Caco-2 (cell line): ENCODE results near the gene CTDSPL2. TPM values are rescaled to one million over a fixed set of nuclear protein-coding genes. Genes with fewer than 3 reads are reported as not detected.

Experiments used
- BruUV-seq: library from RNA; stranded (reverse); fragments of 400-500 nt; replicated peaks from 2 replicates; lab custom pipeline; 2021; lab: Mats Ljungman, UMichigan
- CTCF ChIA-PET: fragments of 300-600 bp; sonication (Branson Sonifier 250); formaldehyde crosslinking; loops from one replicate; lab custom pipeline; 2022; ENCODE audit warnings: antibody characterized with exemption; lab: Charles Lee
- POLR2A ChIA-PET: fragments of 300-600 bp; sonication (Branson Sonifier 250); formaldehyde crosslinking; loops from one replicate; lab custom pipeline; 2022; ENCODE audit warnings: antibody characterized with exemption; lab: Charles Lee
- DNase-seq, 2 experiments: peaks; one replicate each; pipeline versions ENCODE4 v3.0.0 to v3.0.0-alpha.2; 2020 to 2022
- H3K27me3 ChIP-seq: replicated peaks from 2 replicates; pipeline ENCODE4 v1.6.0; 2011; ENCODE audit warnings: low read length; ENCODE audit not compliant: control insufficient read depth, insufficient read depth
- H3K36me3 ChIP-seq: 2 replicates; pipeline ENCODE4 v1.5.1; 2011; ENCODE audit warnings: low read length; ENCODE audit not compliant: control insufficient read depth, insufficient read depth
- H3K4me1 ChIP-seq: fragments of 250-450 bp; sonication (Bioruptor Pico); 2 replicates; pipeline ENCODE4 v1.5.1; 2020; ENCODE audit warnings: mild to moderate bottlenecking
- H3K4me3 ChIP-seq: 2 replicates; pipeline ENCODE4 v1.5.1; 2011; ENCODE audit warnings: low read depth, mild to moderate bottlenecking, control low read depth, low read length
- H3K9me3 ChIP-seq: fragments of 250-450 bp; sonication (Bioruptor Pico); 2 replicates; pipeline ENCODE4 v1.5.1; 2020; ENCODE audit warnings: mild to moderate bottlenecking, moderate library complexity
- H3K27ac Mint-ChIP-seq: one replicate; pipeline ENCODE4 v1.8.0; 2022; ENCODE audit warnings: mixed read lengths; ENCODE audit not compliant: unreplicated experiment
- H3K27me3 Mint-ChIP-seq: one replicate; pipeline ENCODE4 v1.8.0; 2022; ENCODE audit warnings: mixed read lengths; ENCODE audit not compliant: insufficient read depth, unreplicated experiment
- H3K36me3 Mint-ChIP-seq: one replicate; pipeline ENCODE4 v1.8.0; 2022; ENCODE audit warnings: mild to moderate bottlenecking, mixed read lengths; ENCODE audit not compliant: insufficient read depth, unreplicated experiment
- H3K4me1 Mint-ChIP-seq: one replicate; pipeline ENCODE4 v1.8.0; 2022; ENCODE audit warnings: low read depth, mixed read lengths; ENCODE audit not compliant: unreplicated experiment
- H3K4me3 Mint-ChIP-seq: one replicate; pipeline ENCODE4 v1.8.0; 2022; ENCODE audit warnings: mild to moderate bottlenecking, moderate library complexity, mixed read lengths; ENCODE audit not compliant: unreplicated experiment
- H3K9me3 Mint-ChIP-seq: one replicate; pipeline ENCODE4 v1.8.0; 2022; ENCODE audit warnings: mixed read lengths; ENCODE audit not compliant: unreplicated experiment
- CTCF ChIP-seq, 2 experiments: fragments of 200-600 bp in 1 of 2; IDR thresholded peaks; 1 replicate in 1 of 2; 2 replicates in 1 of 2; pipeline versions ENCODE4 v1.5.1 to v1.8.0; 2011 to 2022; ENCODE audit warnings: antibody characterized with exemption in 1 of 2, control low read depth in 1 of 2, inconsistent platforms in 1 of 2, low read depth in 1 of 2, low read length in 1 of 2, mild to moderate bottlenecking in 1 of 2, moderate library complexity in 1 of 2; ENCODE audit not compliant: insufficient read depth in 1 of 2, severe bottlenecking in 1 of 2, unreplicated experiment in 1 of 2
- intact Hi-C: fragments of 100-400 bp; cut with micrococcal nuclease; formaldehyde crosslinking; loops from one replicate; pipeline ENCODE4 v1.10.0; 2022; ENCODE audit not compliant: unreplicated experiment
- total RNA-seq: library from RNA; stranded (reverse); gene quantifications from 2 replicates; pipeline ENCODE4 v1.2.3, GENCODE V29; 2022

The CTDSPL2 gene
- total RNA-seq, 1 experiment from 2014 or later, result 60.8 TPM

GRCh38 chr15:44535092-44535491 is 107.7 kb downstream of the CTDSPL2 start:
- ChIA-PET POLR2A (no interaction called here), CTCF (no interaction called here)
- TF ChIP-seq CTCF (IDR thresholded peaks at IDR 0.05; ENCODE audit: insufficient read depth in 1 of 2, low read depth in 1 of 2, low read length in 1 of 2, severe bottlenecking in 1 of 2, unreplicated experiment in 1 of 2), result no peak
- BruUV-seq, result no TSS peak
- H3K27me3 ChIP-seq, result no peaks in the 10 kb centered on the region
- H3K27ac Mint-ChIP-seq, result peak overlapping the region; percentile 90
- peaks cover 12% of the 10 kb centered on the region for H3K4me1 Mint-ChIP-seq
- H3K4me3 ChIP-seq, result peak overlapping the region; percentile 82
- H3K36me3 Mint-ChIP-seq, result peaks cover 77% of the 10 kb centered on the region
- peaks cover 4% of the 10 kb centered on the region; the same call in 1 of the 2 replicates for H3K4me1 ChIP-seq
- H3K9me3 Mint-ChIP-seq, result no peaks in the 10 kb centered on the region
- no peaks in the 10 kb centered on the region for H3K27me3 Mint-ChIP-seq
- DNase-seq, result no peak
- intact Hi-C loops, result loop anchor here (10.0 kb wide), 1 partner anchor 250 kb away; the partner anchor contains the start of gene GOLM2
- no peaks in the 10 kb centered on the region for H3K9me3 ChIP-seq
- peak overlapping the region; percentile 94 for H3K4me3 Mint-ChIP-seq
- H3K36me3 ChIP-seq, result no peaks in the 10 kb centered on the region

DNA sequence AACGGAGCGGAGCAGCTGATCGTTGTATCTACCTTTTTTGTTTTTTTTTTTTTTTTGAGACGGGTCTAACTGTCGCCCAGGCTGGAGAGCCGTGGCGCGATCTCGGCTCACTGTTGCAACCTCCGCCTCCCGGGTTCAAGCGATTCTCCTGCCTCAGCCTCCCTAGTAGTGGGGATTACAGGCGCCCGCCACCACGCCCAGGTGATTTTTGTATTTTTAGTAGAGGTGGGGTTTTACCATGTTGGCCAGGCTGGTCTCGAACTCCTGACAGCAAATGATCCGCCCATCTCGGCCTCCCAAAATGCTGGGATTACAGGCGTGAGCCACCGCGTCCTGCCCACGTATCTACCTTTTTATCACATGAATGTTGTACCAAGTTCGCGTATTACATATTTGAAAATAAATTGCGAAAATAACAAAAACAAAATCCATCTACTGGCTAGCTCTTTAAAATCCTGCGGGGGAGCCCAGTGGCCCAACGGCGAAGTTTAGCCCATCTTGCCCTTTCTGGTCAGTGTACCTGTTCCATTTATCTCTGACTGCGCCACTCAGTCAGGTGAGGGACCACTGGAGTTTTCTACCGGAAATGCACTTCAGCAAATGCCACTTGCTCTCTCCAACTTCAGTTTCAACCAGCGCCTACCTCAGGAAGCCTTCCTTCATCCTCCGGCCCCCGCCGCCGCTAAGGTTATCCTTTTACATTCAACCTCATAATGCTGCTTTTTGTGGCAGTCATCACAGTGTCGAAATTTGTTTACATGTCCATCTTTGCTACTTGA is 108.3 kb downstream of the CTDSPL2 start:
- ChIA-PET POLR2A (no interaction called here), CTCF (no interaction called here)
- intact Hi-C loops, result loop anchor here (10.0 kb wide), 1 partner anchor 251 kb away; the partner anchor contains the start of gene GOLM2
- no peaks in the 10 kb centered on the region for H3K27me3 Mint-ChIP-seq
- Histone ChIP-seq H3K4me1 (peaks cover 4% of the 10 kb centered on the region; the same call in 1 of the 2 replicates), H3K36me3 (no peaks in the 10 kb centered on the region), H3K9me3 (no peaks in the 10 kb centered on the region), H3K4me3 (peak overlapping the region; percentile 82), H3K27me3 (no peaks in the 10 kb centered on the region)
- peak overlapping the region; percentile 90 for H3K27ac Mint-ChIP-seq
- peak; percentile 35 to 42 for DNase-seq
- H3K4me1 Mint-ChIP-seq, result peaks cover 12% of the 10 kb centered on the region
- H3K9me3 Mint-ChIP-seq, result no peaks in the 10 kb centered on the region
- TF ChIP-seq CTCF (IDR thresholded peaks at IDR 0.05; ENCODE audit: insufficient read depth in 1 of 2, low read depth in 1 of 2, low read length in 1 of 2, severe bottlenecking in 1 of 2, unreplicated experiment in 1 of 2), result no peak
- H3K4me3 Mint-ChIP-seq, result peak overlapping the region; percentile 94
- H3K36me3 Mint-ChIP-seq, result peaks cover 78% of the 10 kb centered on the region
- BruUV-seq, result TSS peak; percentile 61

DNA sequence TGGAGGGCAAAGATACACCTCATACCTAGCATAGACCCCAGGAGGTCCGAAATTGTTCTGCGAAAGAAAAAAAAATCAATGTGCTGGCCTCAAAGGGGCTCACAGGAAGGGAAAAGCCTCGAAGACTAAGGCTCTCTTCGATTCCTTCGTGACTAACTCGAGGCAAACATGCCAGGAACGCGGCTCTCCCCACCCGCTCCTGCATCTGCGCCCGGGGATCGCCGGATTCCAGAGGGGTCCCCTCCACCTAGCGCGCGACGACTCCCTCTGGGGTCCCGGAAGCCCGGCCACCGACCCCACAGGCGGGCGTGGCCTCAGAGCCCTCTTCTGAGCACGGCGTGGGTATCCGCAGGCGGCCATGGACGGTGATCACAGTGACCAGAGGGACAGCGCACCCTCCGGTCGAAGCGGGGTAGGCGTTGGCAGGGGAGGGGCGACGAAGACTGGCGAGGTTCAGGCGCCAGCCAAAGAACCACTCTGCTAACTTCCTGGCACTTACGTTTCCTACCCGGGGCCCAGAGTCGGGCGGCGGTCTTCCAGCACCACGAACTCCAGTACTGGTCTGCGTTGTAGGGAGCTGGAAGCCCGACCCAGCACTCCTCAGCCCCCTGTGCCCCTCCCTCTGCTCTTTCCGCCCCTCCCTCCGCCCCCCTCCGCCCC is 109.0 kb downstream of the CTDSPL2 start:
- POLR2A ChIA-PET, result interaction anchor here (0.5 to 1.4 kb wide), 10 partner anchors 8 to 727 kb away, joined by 3 to 13 read pairs (median 4); partner anchors contain the start of genes B2M, GOLM2 and PATL2

More for the DNA sequence above, 109.0 kb downstream of the CTDSPL2 start:
- Mint-ChIP-seq H3K9me3 (no peaks in the 10 kb centered on the region), H3K4me3 (peak overlapping the region; percentile 94), H3K36me3 (peaks cover 84% of the 10 kb centered on the region), H3K27ac (peak overlapping the region; percentile 90), H3K4me1 (peaks cover 12% of the 10 kb centered on the region), H3K27me3 (no peaks in the 10 kb centered on the region)
- H3K4me3 ChIP-seq, result peak overlapping the region; percentile 82
- BruUV-seq, result no TSS peak
- intact Hi-C loops, result loop anchor here (10.0 kb wide), 1 partner anchor 252 kb away; the partner anchor contains the start of gene GOLM2
- peak; percentile 89 to 90 for DNase-seq
- H3K4me1 ChIP-seq, result peaks cover 4% of the 10 kb centered on the region; the same call in 1 of the 2 replicates
- H3K36me3 ChIP-seq, result no peaks in the 10 kb centered on the region
- H3K9me3 ChIP-seq, result no peaks in the 10 kb centered on the region
- H3K27me3 ChIP-seq, result no peaks in the 10 kb centered on the region
- CTCF ChIA-PET, result interaction anchor here (0.6 to 1.3 kb wide), 8 partner anchors 10 to 633 kb away, joined by 3 to 8 read pairs (median 4); partner anchors contain the start of gene CTDSPL2
- TF ChIP-seq CTCF (IDR thresholded peaks at IDR 0.05; ENCODE audit: insufficient read depth in 1 of 2, low read depth in 1 of 2, low read length in 1 of 2, severe bottlenecking in 1 of 2, unreplicated experiment in 1 of 2), result peak in 1 of 2 experiments; percentile 54
